T1000 (cell line): ENCODE measurements around the gene UBLCP1.
A peak's percentile ranks its signal among the peaks of the same experiment; 100 is the strongest.
"Not testable (repeated sequence)": the region's sequence is repeated elsewhere in the genome, so short reads cannot be mapped to it uniquely, and the experiment has no call there.

Source experiments
- DNase-seq: peaks from one replicate; lab custom pipeline; 2025; ENCODE audit warnings: mixed read lengths; lab: John Stamatoyannopoulos, UW

Gene UBLCP1, protein sequence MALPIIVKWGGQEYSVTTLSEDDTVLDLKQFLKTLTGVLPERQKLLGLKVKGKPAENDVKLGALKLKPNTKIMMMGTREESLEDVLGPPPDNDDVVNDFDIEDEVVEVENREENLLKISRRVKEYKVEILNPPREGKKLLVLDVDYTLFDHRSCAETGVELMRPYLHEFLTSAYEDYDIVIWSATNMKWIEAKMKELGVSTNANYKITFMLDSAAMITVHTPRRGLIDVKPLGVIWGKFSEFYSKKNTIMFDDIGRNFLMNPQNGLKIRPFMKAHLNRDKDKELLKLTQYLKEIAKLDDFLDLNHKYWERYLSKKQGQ

DNA sequence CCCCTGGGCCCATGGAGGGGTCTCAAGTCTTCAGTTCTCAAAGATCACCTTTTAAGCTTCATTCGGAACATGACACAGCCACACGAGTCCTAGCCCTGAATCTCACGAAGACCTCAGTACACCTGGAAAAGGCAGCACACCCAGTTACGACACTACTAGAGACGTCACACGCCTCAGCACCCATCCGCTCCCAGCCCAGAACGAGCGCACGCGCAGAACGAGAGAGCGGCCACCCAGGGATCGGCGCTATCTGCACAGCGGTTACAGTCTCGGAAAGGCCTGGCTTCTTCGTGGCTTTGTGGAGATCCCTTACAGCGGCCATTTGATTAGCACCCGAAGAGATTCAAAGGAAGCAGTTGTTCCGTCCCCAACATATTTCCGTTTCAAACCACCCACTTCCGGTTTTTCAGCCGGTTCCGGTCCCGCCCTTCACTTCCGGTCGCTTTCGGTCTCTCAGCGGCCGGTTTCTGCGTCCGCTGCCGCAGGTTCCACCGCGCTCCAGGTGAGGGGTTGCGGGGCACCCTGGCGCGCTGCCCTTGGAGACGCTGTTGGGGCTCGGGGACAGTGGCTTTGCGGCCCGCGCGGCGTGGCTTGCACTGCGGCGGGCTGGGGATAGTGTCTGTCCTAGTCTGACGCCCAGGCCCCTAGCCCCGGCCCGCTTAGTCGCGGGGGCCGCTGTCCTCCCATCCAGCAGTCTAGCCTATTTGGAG, at the start of gene UBLCP1:
TSS of gene UBLCP1 (plus strand) at position 432 of the 710 bp plus-strand sequence. CDS start 5,626 bp downstream, outside the sequence.
- DNase-seq = peak; percentile 55

DNA sequence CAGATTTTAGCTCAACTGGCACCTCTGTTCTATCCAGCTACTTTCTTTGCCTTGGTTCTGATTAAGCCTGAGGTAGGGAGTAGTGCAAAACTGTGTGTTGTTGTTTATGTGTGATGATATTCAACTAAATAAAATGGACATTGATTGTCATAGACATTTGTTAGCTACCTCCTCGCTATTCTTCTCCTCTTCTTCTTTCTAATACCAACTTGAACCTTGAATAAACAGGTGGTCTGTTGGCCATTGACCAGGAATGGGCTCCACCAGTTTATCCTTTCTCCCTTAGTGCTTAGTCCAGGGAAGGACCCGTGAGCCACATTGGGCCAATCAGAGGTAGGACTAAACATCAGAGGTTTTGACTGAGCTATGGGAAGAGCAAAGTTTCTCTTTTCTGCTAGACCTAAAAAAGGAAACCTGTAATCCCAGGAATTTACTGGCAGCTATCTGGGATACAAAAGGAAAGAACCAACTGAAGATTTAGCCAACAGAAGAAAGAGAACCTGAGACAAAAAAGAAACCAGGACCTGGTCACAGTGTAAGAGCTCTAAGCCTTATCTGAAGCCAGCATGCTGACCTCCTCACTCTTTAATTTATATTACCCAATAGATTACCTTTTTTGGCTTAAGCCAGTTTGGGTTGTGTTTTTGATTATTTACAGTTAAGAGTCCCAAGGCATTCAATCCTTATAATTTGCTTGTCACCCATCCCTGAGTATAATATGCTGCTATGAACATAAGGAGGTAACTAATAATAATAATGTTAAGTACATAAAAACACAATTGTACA, 48.4 kb upstream of the UBLCP1 start:
- DNase-seq = no peak

DNA sequence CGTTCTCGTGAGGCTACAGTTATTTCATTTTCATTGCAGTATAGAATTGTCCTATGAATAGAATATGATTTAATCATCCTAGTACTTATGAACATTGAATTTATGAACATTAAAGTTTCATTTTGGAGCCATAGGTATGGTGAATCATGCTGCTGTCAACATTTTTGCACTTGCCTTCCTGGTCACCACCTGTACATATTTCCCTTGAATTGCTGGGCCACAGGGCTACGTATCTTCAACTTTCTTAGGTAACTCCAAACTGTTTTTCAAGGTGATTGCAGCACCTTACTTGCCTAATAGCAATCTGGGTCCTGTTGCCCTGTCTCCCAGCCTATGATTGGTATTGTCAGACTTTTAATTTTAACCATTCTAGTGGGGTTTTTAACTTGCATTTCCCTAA, 47.2 kb upstream of the UBLCP1 start:
- DNase-seq = no peak

DNA sequence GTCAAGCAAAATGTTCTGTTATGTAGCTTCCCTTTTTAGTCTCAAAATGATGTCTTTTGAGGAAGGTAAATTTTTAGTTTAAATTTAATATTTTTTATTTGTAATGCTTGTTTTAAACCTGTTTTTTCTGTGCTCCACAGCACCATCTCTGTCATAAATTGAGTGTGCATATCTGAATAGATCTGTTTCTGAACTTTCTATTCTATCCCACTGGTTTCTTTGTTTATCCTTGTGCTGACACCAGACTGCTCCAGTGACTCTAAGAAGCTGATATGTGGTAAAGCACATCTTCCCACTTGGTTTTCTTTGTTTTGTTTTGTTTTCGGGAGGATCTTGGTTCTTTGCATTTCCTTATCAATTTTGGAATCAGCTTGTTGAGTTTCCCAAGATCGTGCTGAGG, 46.6 kb upstream of the UBLCP1 start:
- DNase-seq = no peak

DNA sequence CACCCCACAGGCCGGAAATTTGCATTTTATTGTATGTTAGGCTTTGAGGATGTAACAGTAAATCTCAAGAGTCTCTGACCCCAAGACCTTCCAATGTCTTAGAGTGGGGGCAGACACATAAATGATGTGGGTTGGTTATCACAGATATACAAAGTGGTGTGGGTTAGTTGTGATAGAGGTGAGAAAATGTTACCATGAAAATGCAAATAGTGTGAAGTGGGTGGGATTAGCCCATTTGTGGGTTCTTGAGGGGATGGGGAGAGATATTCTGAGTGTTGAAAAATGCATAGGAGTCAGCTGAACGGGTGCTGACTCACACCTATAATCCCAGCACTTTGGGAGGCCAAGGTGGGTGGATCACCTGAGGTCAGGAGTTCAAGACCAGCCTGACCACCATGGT, 45.9 kb upstream of the UBLCP1 start:
- DNase-seq = no peak

DNA sequence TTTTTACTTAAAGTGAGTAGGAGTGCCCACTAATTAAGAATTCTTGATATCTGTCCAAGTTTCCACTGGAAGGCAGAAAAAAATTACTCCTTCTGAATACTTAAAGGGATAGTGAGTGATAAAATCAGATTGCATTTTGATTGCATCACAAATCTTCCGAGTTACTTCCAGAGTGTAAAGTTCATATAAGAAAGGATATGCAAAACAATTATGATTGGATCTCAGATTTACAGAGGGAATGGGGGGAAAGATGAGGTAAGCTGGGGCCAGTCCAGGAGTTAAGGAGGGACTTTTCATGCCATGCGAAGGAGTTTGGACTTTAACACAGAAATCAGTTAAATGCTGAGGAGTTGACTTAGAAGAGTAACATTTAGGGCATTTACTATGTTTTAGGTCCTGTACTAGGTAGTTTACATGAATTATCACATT, 44.5 kb upstream of the UBLCP1 start:
- no peak for DNase-seq

DNA sequence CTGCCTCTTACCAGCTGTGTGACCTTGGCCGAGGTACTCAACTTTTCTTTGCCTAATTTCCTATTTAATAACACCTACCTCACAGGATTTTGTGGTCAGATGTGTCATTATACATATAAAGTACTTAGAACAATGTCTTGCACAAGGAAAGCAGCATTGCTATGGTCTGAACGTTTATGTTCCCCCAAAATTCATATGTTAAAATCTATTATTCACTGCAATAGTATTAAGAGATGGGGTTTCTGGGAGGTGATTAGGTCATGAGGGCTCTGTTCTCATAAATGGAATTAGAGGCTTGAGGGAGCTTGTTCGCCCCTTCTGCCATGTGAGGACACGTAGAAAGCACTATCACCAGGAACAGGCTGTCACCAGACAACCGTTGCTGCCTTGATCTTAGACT, 42.9 kb upstream of the UBLCP1 start:
- DNase-seq = no peak

DNA sequence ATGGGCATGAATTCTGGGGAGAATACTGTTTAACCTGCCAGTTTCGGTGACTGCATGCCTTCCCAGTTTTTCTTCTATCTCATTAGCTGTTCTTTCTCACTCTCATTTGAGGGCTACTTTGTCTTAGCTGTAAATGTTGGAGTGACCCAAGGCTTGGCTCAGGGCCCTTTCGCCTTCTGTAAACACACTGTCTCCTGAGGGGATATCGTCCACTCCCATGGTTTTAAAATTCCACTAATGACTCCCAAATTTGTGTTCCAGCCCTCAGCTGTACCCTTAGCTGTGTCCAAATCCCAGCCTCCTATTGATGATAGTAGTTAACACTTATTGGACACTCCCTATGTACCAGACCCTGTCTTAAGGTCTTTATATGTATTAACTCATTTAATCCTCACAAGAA, 39.6 kb upstream of the UBLCP1 start:
- DNase-seq = no peak

DNA sequence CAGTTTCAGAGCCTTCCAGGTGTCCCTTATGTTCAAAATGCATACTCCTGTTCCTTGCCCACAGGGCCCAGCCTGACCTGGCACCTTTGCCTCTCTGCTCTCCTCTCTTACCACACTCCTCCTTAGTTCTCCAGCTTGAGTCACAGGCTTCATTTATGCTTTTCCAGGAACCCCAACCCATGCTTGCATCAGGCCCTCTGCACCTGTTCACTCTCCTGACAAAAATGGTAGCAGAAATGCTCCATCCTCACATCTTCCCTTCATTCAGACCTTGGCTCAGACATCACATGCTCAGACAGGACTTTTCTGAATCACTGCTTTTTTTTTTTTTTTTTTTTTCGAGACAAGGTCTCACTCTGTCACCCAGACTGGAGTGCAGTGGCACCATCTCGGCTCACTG, 38.6 kb upstream of the UBLCP1 start:
- no peak for DNase-seq

DNA sequence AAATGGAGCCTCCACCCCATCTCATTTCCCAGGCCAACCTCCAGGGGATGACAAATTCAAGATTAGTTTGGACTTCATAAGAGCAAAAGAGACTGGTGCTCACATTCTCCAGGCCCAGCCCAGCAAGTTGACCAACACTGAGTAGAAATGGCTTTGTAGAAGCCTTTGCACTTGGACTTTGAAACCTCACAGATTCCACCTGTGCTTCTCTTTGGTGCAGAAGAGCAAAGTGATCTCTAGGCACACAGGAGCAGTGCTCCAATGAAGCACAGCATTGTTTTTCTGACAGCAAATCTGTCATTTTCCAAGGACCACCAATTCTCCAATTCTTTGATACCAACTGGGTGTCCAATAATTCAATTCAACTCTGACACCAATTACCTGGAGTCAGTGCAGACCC, 36.6 kb upstream of the UBLCP1 start:
- DNase-seq = no peak

DNA sequence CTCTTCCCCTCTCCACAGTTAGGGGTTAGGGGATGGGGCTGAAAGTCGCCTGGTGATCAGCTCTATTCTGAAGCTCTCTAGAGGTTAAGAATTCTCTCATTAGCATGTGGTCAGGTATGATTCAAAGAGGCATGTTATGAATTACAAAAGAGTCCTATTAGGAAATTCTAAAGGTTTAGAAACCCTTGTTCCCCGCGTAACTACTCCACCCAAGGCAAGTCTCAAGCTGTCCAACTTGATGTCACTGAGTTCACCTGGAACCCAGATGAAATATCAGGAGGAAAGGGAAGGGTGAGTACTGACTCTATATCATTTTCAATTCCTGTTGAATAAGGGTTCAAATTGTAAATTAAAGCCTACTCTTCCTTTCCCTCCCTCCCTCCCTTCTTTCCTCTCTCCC, 35.6 kb upstream of the UBLCP1 start:
- DNase-seq = no peak

DNA sequence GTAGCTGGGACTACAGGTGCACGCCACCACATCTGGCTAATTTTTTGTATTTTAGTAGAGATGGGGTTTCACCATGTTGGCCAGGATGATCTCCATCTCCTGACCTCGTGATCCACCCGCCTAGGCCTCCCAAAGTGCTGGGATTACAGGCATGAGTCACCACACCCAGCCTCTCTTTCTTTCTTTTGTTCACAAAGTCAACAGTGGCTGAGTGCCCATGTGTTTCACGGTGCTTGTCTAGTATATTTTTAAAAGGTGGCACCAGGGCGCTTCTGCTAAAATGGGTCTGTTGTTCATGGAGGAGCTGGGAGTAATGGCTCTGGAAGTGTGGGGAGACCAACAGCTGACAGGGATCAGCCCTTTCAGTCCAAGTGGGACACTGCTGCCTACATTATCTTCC, 35.0 kb upstream of the UBLCP1 start:
- not testable (repeated sequence) for DNase-seq

DNA sequence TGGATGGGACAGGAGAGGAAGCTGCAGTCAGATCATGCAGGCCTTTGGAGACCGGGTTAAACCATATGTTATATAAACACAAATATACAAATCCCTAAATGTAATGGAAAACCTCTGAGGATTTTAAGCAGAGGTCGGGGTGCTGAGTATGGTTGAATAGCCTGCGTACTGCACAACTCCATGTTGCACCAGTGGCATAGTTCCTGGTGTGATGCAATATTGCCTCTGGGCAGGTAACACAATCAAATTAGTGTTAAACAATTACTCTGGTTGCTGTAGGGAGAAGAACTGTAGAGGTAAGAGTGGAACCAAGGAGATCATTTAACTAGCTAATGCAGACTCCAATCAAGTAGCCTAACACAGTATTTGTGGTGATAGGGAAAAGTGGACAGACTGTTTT, 32.4 kb upstream of the UBLCP1 start:
- no peak for DNase-seq

DNA sequence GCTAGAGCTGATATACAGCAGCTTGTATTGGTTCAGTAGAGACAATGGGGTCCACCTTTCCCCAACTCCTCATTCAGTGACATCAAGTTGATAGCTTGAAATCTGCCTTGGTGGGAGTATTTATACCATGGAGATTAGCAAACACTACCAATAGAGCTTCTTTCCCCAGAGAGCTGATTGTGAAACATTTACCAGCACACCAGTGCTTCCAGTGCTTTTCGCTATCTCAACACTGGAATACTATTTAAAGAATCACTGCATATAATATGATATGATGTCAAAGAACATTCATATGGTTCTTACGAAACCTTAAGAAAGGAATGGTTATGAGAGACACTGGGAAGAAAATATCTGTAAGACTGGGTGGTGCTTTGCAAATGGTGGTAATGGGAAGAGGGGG, 31.9 kb upstream of the UBLCP1 start:
- DNase-seq = no peak

DNA sequence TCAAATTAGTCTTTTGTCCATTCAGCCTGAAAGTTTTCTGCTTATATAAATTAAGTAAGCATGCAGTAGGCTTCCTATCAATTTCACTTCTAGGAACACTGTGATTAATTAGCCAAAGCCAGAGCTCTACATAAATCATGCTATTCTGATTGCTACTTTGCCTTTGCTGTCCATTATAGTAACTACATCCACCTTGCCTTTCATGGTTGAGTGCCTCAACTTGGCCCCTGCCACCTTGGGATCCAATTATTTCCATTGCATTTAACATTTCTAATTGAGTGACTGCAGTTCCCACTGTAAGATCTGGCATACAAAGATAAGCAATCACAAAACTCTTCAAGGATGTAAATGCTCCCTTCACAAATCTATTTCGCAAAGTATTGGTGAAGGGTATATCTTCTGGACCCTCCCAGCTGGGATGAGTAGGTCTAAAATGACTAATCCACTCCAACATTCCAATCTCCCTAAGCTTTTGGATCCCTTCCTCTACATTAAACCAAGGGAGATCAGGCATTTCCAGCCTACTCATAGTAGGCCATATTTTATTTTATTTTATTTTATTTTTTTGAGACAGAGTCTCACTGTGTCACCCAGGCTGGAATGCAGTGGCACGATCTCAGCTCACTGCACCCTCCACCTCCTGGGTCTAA, 27.1 kb upstream of the UBLCP1 start:
- not testable (repeated sequence) for DNase-seq

DNA sequence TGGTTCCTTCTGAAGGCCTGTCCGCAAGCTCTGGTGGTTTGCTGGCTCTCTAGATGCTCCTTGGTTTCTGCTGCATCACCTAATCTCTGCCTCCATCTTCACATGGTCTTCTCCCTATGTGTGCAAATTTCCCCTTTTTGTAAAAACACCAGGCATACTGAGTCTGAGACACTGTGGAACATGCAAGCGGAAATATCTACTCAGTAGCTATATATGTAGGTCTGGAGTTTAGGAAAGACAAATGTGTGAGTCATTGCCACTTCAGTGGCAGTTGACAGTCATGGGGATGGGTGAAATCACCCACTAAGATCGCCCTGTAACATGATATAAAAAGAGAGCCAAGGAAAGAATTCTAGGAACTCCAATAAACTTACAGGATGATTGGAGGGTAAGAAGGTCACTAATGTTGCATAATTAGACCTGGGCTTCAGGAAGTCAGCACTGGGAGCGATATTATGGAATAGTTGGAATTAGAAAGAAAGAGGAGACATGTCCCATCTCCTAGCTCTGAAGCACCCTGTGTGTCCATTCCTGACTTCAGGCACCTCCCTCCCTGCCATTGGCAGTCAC, 22.7 kb upstream of the UBLCP1 start:
- DNase-seq = peak; percentile 24

DNA sequence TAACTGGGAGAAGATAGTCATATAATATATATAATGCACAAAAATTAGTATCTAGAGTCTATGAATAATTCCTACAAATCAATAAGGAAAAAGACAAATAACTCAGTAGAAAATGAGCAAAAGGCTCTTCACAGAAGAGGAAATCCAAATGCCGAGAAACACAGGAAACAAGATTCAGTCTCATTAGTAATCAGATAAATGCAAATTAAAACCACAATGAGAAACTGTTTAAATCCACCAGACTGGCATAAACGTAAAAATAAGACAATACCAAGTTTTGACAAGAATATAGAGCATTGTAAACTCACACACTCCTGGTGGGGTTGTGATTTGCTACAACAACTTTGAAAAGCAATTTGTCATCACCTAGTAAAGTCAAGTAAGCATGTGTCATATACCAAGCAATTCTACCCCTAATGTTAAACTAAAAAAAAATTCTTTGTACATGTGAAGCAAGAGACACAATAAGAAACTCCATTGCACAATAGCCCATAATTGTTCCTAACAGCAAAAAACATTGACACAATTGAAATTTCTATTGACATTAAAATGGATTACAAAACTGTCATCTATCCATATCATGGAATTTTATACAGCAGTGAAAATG, 21.0 kb upstream of the UBLCP1 start:
- DNase-seq = no peak

DNA sequence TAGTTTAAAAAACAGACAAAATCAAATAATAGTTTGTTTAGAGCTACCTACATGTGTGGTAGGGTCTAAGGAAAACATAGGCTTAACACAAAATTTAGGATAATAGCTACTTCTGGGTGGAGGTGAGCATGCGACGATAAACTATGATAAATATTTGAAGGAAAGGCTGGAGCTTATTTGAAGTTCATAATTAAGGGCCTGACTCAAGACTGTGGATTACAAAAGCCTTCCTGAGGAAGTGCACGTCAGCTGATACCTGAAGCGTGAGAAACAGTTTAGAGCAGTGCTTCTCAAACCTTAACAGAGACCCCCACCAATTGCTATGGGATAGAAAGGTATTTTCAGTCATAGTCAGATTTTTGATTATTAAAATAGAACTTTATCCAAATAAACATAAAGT, 20.4 kb upstream of the UBLCP1 start:
- DNase-seq = no peak

DNA sequence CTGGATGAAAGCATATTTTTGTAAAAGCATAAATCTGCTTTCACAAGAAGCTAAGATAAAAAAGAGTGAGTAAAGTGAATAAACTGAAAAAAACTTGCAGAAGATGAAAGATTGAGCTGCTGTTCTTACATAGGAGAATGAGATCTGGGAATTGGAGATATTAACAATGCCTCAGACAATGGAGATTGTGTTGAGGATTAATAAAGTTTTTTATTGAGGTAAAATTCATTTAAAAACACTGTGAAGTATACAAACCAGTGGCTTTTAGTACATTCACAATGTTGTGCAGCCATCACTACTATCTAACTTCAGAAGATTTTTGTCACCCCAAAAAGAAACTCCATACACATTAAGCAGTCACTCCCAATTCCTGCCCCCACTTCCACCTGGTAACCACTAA, 19.7 kb upstream of the UBLCP1 start:
- DNase-seq = no peak

DNA sequence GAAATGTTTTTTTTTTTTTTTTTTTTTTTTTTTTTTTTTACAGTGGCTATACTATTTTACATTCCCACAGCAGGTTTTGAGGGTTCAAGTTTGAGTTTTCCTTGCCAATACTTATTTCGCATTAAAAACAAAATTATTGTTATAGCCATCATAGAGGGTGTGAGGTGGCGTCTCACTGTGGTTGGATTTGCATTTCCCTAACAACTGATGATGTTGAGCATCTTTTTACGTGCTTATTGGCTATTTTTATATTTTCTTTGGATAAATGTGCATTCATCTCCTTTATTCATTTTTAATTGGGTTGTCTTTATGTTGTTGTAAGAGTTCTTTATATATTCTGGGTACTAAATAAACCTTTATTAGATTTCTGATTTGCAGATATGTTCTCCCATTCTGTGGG, 18.9 kb upstream of the UBLCP1 start:
- no peak for DNase-seq

DNA sequence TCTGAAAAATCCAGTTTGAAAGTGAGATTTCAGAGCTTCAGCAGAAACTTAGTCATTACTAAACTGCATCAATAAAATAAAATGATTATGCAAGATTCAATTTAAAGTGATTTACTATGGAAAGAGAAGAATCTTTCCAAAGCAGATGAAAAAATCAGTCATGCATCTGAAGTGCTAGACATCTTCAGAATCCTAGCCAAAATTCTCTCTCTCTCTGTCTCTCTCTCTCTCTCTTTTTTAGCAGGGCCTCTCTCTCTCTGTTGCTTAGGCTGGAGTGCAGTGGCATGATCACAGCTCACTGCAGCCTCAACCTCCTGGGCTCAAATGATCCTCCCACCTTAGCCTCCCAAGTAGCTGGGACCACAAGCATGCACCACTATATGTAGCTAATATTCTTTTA, 18.2 kb upstream of the UBLCP1 start:
- no peak for DNase-seq

DNA sequence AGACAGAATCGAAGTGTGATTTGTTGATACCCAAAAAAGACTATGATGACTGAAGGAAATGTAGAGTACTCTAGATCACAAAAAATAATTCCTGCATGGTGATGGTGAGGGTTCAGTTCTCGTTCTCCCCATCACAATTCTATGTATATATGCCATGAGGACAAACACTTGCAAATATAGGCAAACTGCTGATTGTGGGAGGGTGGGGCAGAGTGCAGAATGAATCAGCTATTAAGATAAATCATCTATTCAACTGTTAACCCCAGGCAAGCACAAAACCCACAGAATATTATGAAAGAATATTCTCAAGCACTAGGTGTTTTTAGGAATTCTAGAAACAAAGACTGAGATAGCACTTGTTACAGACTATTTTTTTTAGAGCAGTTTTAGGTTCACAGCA, 13.9 kb upstream of the UBLCP1 start:
- DNase-seq = no peak
